DOHH2 (cell line): ENCODE measurements around the gene AMIGO2.

Source experiments
- H3F3A ChIP-seq: fragments of 200-600 bp; sonication (generic), shearing (Covaris generic); 2 replicates; pipeline ENCODE4 v1.6.0; 2016; ENCODE audit warnings: antibody characterized with exemption, mild to moderate bottlenecking; ENCODE audit not compliant: control insufficient read depth, insufficient read depth
- H3K27ac ChIP-seq: fragments of 200-600 bp; sonication (generic); 2 replicates; pipeline ENCODE4 v1.5.1; 2014; ENCODE audit warnings: low read depth, mild to moderate bottlenecking, low read length, moderate library complexity
- H3K27me3 ChIP-seq: fragments of 200-600 bp; sonication (generic); 2 replicates; pipeline ENCODE4 v1.6.1; 2014; ENCODE audit warnings: mild to moderate bottlenecking, low read length, mixed read lengths; ENCODE audit not compliant: control insufficient read depth
- H3K36me3 ChIP-seq: fragments of 200-600 bp; sonication (generic); 2 replicates; pipeline ENCODE4 v1.6.1; 2014; ENCODE audit warnings: mild to moderate bottlenecking, low read length, moderate library complexity, mixed read lengths; ENCODE audit not compliant: control insufficient read depth
- H3K4me1 ChIP-seq: fragments of 200-600 bp; sonication (generic); 2 replicates; pipeline ENCODE4 v1.6.1; 2014; ENCODE audit warnings: mild to moderate bottlenecking, low read length, mixed read lengths; ENCODE audit not compliant: control insufficient read depth
- H3K4me2 ChIP-seq: fragments of 200-600 bp; sonication (generic); 2 replicates; pipeline ENCODE4 v1.6.0; 2014; ENCODE audit warnings: mild to moderate bottlenecking, low read length, moderate library complexity
- H3K4me3 ChIP-seq: fragments of 200-600 bp; sonication (generic); 2 replicates; pipeline ENCODE4 v1.5.1; 2014; ENCODE audit warnings: mild to moderate bottlenecking, low read length, mixed read lengths
- H3K79me2 ChIP-seq: fragments of 200-600 bp; sonication (generic); 2 replicates; pipeline ENCODE4 v1.6.1; 2014; ENCODE audit warnings: mild to moderate bottlenecking, low read length, mixed read lengths; ENCODE audit not compliant: control insufficient read depth
- H3K9me2 ChIP-seq: fragments of 200-600 bp; sonication (generic); replicated peaks from 2 replicates; pipeline ENCODE4 v1.6.1; 2014; ENCODE audit warnings: mild to moderate bottlenecking, low read length, mixed read lengths; ENCODE audit not compliant: control insufficient read depth
- H3K9me3 ChIP-seq: fragments of 200-600 bp; sonication (generic); 2 replicates; pipeline ENCODE4 v1.6.1; 2014; ENCODE audit warnings: antibody characterized with exemption, low read length, mixed read lengths; ENCODE audit not compliant: control insufficient read depth, insufficient read depth
- H4K20me1 ChIP-seq: fragments of 200-600 bp; sonication (generic); 2 replicates; pipeline ENCODE4 v1.6.0; 2014; ENCODE audit warnings: low read depth, mild to moderate bottlenecking, antibody characterized with exemption, low read length, moderate library complexity; ENCODE audit not compliant: control insufficient read depth, insufficient read depth
- CTCF ChIP-seq: fragments of 200-600 bp; sonication (generic); IDR thresholded peaks from one replicate; pipeline ENCODE4 v1.5.1; 2014; ENCODE audit warnings: antibody characterized with exemption, mild to moderate bottlenecking, low read depth, low read length; ENCODE audit not compliant: poor library complexity, severe bottlenecking
- EZH2phosphoT487 ChIP-seq: fragments of 200-600 bp; sonication (generic); IDR thresholded peaks from 2 replicates; pipeline ENCODE4 v1.6.1; 2017; ENCODE audit warnings: borderline replicate concordance, mild to moderate bottlenecking, antibody characterized with exemption, low read length, moderate library complexity, mixed read lengths

AMIGO2 gene

GRCh38 chr12:47105914-47106674 lies 26.3 kb upstream of the AMIGO2 start:
- Histone ChIP-seq H4K20me1 (no peaks in the 10 kb centered on the region), H3K4me2 (no peak overlapping the region), H3K4me1 (no peaks in the 10 kb centered on the region), H3F3A (no peaks in the 10 kb centered on the region), H3K27ac (no peak overlapping the region), H3K9me2 (no peaks in the 10 kb centered on the region), H3K4me3 (no peak overlapping the region), H3K9me3 (no peaks in the 10 kb centered on the region), H3K79me2 (no peaks in the 10 kb centered on the region), H3K27me3 (0 out of 2 replicates have a peak, but pooled peaks cover 2% of the 10 kb centered on the region), H3K36me3 (no peaks in the 10 kb centered on the region)
- TF ChIP-seq EZH2phosphoT487: no peak
- no peak for TF ChIP-seq CTCF

DNA sequence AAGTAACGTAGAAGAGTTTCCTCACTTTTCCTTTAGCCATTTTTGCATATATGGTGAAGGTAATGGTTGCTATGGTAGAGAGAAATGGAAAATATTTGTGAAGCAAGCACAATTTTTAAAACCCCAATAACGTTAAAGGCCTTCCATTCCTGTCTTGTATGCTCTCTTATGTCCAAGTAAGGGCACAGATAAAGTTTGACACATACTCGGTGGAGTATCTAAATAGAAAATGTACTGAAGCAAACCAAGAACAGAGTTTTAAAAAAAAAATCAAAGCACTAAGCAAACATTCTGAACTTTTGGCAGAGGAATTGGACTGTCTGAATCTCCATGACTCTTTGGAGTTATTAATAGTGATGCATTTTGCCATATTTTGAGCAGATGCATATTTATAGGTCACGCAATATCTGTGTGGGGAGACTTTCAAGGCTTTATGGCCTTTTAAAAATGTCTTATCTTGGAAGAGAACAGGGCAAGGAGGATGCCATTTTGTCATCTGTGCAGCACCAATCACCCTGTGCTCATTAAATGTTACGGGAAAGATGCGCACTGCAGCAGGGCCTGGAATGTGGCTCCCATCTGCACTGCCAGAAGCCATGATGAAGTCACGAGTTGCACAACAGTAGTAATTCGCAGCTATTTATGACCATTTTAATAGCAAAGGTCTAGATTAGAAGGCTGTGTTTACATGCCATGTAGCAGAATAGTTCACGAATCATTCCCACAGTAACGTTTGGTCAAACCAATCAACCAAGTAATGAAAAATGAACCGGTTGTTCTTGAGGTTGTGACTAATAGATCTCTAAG lies 23.3 kb upstream of the AMIGO2 start:
- H3F3A ChIP-seq: no peaks in the 10 kb centered on the region
- no peak overlapping the region for H3K4me3 ChIP-seq
- H3K27me3 ChIP-seq: no peaks in the 10 kb centered on the region
- H4K20me1 ChIP-seq: no peaks in the 10 kb centered on the region
- no peak overlapping the region for H3K27ac ChIP-seq
- no peaks in the 10 kb centered on the region for H3K9me2 ChIP-seq
- H3K36me3 ChIP-seq: no peaks in the 10 kb centered on the region
- TF ChIP-seq CTCF (no peak), EZH2phosphoT487 (no peak)
- no peak overlapping the region for H3K4me2 ChIP-seq
- no peaks in the 10 kb centered on the region for H3K79me2 ChIP-seq
- H3K9me3 ChIP-seq: no peaks in the 10 kb centered on the region
- H3K4me1 ChIP-seq: no peaks in the 10 kb centered on the region

DNA sequence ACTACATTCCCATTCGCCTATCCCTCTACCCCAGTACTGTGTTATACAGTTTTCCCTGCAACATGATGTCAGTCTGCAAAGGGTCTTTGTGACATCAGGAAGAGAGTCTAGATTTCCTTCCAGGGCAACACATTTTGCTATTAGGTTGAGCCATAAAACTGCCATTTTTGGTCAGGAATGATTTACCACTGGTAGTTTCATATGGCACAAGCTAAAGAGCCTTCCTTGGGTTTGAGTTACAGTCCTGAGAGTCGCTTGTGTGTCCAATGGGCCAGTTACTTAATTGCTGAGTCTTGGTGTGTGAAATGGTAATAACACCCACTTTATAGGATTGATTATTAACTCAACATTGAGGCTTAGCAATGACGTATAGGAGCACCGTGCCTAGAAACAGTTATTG lies 22.6 kb upstream of the AMIGO2 start:
- no peaks in the 10 kb centered on the region for H3F3A ChIP-seq
- TF ChIP-seq CTCF (no peak), EZH2phosphoT487 (no peak)
- H3K9me3 ChIP-seq: no peaks in the 10 kb centered on the region
- no peak overlapping the region for H3K4me3 ChIP-seq
- no peaks in the 10 kb centered on the region for H3K4me1 ChIP-seq
- no peaks in the 10 kb centered on the region for H3K79me2 ChIP-seq
- no peaks in the 10 kb centered on the region for H3K9me2 ChIP-seq
- no peaks in the 10 kb centered on the region for H3K27me3 ChIP-seq
- H3K36me3 ChIP-seq: no peaks in the 10 kb centered on the region
- no peaks in the 10 kb centered on the region for H4K20me1 ChIP-seq
- no peak overlapping the region for H3K27ac ChIP-seq
- H3K4me2 ChIP-seq: no peak overlapping the region
